GM18907 (cell line): ENCODE data around the gene CXorf51B.
"Not testable (repeated sequence)": the region's sequence is repeated elsewhere in the genome, so short reads cannot be mapped to it uniquely, and the experiment has no call there.

Source experiments
- ATAC-seq: cut with Tn5 transposase; IDR thresholded peaks from one replicate; pipeline ENCODE4 v1.9.1; 2021; ENCODE audit warnings: mild to moderate bottlenecking, moderate library complexity; ENCODE audit not compliant: unreplicated experiment

The CXorf51B gene

DNA sequence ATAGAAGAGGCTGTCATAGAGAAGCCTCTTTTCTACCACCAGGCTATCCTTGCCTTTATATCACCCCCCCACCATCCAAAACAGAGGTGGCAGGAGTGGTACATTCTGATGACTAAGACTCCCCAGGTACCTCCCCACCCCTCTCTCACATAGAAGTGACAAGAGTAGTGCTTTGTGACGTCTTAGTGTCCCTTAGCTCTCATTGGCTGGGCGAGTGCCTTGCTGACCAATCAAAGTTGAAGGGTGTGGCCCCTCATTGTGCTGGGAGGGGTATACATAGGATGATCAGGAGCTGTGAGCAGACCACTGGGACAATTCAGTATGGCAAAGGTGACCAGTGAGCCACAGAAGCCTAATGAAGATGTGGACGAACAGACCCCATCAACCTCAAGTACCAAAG, at the start of gene CXorf51B:
Gene CXorf51B, plus strand, starts transcription at position 301 of the 400 bp plus-strand sequence. Its CDS starts 21 bp downstream, at position 322.
- ATAC-seq = not testable (repeated sequence)

DNA sequence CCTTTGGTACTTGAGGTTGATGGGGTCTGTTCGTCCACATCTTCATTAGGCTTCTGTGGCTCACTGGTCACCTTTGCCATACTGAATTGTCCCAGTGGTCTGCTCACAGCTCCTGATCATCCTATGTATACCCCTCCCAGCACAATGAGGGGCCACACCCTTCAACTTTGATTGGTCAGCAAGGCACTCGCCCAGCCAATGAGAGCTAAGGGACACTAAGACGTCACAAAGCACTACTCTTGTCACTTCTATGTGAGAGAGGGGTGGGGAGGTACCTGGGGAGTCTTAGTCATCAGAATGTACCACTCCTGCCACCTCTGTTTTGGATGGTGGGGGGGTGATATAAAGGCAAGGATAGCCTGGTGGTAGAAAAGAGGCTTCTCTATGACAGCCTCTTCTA, 5.1 kb downstream of the CXorf51B start, which contains the start of gene CXorf51A:
Gene CXorf51A, minus strand, starts transcription at position 101 of the 400 bp plus-strand sequence. Its CDS starts 21 bp downstream, at position 80.
- ATAC-seq = not testable (repeated sequence)

DNA sequence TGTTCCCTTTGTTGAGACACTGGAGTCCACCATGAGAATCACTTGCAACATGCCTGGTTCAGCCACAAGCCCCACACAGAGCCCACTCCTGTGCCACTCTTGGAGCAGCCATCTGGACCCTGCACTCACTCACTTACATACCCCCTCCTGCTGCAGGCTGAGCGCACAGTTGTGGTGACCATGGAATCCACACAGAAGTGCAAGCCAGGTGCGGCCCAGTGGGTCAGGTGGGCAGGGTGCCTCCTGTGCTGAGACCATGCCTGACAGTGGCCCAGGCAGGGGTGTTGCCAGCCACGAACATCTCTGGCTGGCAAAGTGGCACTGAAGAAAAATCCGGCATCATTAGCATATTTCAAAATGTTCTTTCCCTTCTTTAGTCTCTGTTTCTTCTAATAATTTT, 22.4 kb downstream of the CXorf51B start:
- no peak for ATAC-seq

DNA sequence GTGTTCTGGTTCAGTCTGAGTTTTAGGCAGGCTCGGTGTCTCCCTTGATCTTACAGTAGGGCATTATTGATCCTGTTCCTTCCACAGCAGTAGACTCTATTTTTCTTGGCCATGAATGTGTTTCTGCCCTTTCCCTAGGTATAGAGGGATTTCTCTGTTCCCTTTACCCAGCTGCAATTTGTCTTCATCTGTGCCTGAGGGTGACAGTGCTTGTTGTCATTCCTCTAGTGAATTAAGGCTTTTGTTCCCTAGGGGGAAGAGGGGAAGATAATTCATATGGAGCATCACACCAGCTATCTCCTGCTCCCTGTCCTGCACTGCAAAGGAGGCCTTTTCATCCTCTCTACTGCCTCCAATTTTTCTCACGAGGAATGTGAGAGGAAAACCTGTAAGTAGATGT, 44.7 kb downstream of the CXorf51B start:
- no peak for ATAC-seq
